ENCODE results near the gene SMARCA2.

GRCh38 chr9:2014696-2015580 lies at the start of gene SMARCA2:
- no peak for TF ChIP-seq CTCF (IDR thresholded peaks at IDR 0.05)
- peak; percentile 61 for TF ChIP-seq POLR2A (IDR thresholded peaks at IDR 0.05)

Measured in testis (tissue), 2 donors.